ENCODE data around the gene SDHAF1.

- TF ChIP-seq CTCF (conservative IDR thresholded peaks at IDR 0.05) (no peak), EZH2 (IDR thresholded peaks at IDR 0.05; ENCODE audit: low read depth) (no peak)
These were observed 28.4 kb downstream of the SDHAF1 start for GRCh38 chr19:36023432-36023831.
